WI38 (cell line): Measurements from ENCODE around the gene STIMATE.

Experiments
- H3K4me3 ChIP-seq: 2 replicates; pipeline ENCODE4 v1.5.1; 2011; ENCODE audit warnings: low read depth, mild to moderate bottlenecking, control low read depth, low read length
- CTCF ChIP-seq: IDR thresholded peaks from 2 replicates; pipeline ENCODE4 v1.5.1; 2012; ENCODE audit warnings: low read depth, mild to moderate bottlenecking, control low read depth, low read length

Gene STIMATE

GRCh38 chr3:52926554-52926953 lies 29.2 kb upstream of the STIMATE start:
- no peak overlapping the region for H3K4me3 ChIP-seq
- no peak for TF ChIP-seq CTCF

- no peak overlapping the region for H3K4me3 ChIP-seq
- no peak for TF ChIP-seq CTCF
Measured at GRCh38 chr3:52925405-52926313, 28.3 kb upstream of the STIMATE start.

GRCh38 chr3:52923963-52924362 lies 26.6 kb upstream of the STIMATE start:
- no peak overlapping the region for H3K4me3 ChIP-seq
- no peak for TF ChIP-seq CTCF

- TF ChIP-seq CTCF = no peak
- no peak overlapping the region for H3K4me3 ChIP-seq
Measured at GRCh38 chr3:52920841-52921240, 23.5 kb upstream of the STIMATE start.

- no peak overlapping the region for H3K4me3 ChIP-seq
- TF ChIP-seq CTCF = no peak
Measured at GRCh38 chr3:52917044-52917443, 19.7 kb upstream of the STIMATE start.

- TF ChIP-seq CTCF = no peak
Measured at GRCh38 chr3:52915294-52915693, 17.9 kb upstream of the STIMATE start.

GRCh38 chr3:52912885-52913731 lies 15.8 kb upstream of the STIMATE start:
- H3K4me3 ChIP-seq = no peak overlapping the region
- TF ChIP-seq CTCF = no peak

More at GRCh38 chr3:52915294-52915693, 17.9 kb upstream of the STIMATE start:
- H3K4me3 ChIP-seq = no peak overlapping the region
